Measurements from ENCODE around the gene DCC. TPM values are rescaled to one million over a fixed set of nuclear protein-coding genes. Genes with fewer than 3 reads are reported as not detected.
A peak's percentile ranks its signal among the peaks of the same experiment; 100 is the strongest.

DCC gene
- total and polyA plus RNA-seq, 2 of the 8 experiments (the other 6 are each of a cell fraction or from before 2014, with no cell fraction given): 0.14 to 1.4 TPM

DNA sequence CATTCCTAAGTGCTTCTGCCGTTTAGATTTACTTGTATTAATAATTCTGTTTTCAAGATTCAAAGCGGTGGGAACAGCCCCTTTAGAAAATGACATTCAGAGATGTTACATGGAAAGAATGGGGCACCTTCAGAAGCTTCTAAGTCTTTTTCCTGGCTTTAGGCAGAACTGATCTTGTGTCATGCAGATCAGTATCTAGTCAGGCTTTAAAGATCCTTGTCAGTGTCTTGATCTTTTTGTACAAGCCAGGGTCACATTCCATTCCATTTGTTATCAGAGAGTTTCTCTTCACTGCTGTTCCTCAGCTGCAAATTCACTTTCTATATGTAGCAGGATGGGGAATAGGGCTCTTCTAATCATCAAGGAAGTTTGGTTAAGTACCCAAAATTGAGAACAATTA lies 275.3 kb downstream of the DCC start:
- Histone ChIP-seq H3K18ac (ENCODE audit: extremely low read depth, low read length) (no peak overlapping the region), H2AK5ac (ENCODE audit: low read depth, low read length) (no peak overlapping the region), H2BK5ac (ENCODE audit: low read depth, low read length) (no peak overlapping the region), H4K8ac (ENCODE audit: extremely low read depth, insufficient read depth, low read length) (no peak overlapping the region), H3K79me1 (ENCODE audit: low read depth, low read length) (no peaks in the 10 kb centered on the region), H3K79me2 (ENCODE audit: control insufficient read depth in 1 of 2, insufficient read depth in 2 of 2, low read length in 2 of 2) (no peaks in the 10 kb centered on the region), H3K14ac (ENCODE audit: insufficient read length) (no peak overlapping the region), H2BK20ac (ENCODE audit: low read length) (no peak overlapping the region), H3K56ac (replicated peaks; ENCODE audit: insufficient read length, low read depth, low read length) (no peak overlapping the region), H3K27ac (ENCODE audit: low read depth, low read length) (no peak overlapping the region), H4K91ac (replicated peaks; ENCODE audit: insufficient read length, low read length) (no peak overlapping the region), H3K4ac (replicated peaks; ENCODE audit: insufficient read length, low read depth, low read length) (no peak overlapping the region), H3K36me3 (ENCODE audit: control insufficient read depth in 2 of 4, insufficient read depth in 4 of 4, low read length in 3 of 4) (no peaks in the 10 kb centered on the region), H3K23ac (ENCODE audit: insufficient read length) (no peak overlapping the region), H3K27me3 (replicated peaks in 1 of 4; ENCODE audit: control insufficient read depth in 3 of 4, extremely low read depth in 1 of 4, insufficient read depth in 3 of 4, low read length in 3 of 4) (no peaks in the 10 kb centered on the region), H2AFZ (ENCODE audit: low read length) (no peak overlapping the region), H3K4me1 (replicated peaks in 1 of 4; ENCODE audit: control insufficient read depth in 3 of 4, insufficient read depth in 4 of 4, low read length in 3 of 4) (0 out of 7 replicates have a peak, but pooled peaks cover 0 to 2% (median 0%) of the 10 kb centered on the region in 4 experiments), H2BK12ac (ENCODE audit: low read depth, low read length) (no peak overlapping the region), H3K4me2 (ENCODE audit: insufficient read depth in 1 of 2, low read depth in 2 of 2, low read length in 2 of 2) (no peak overlapping the region), H4K20me1 (replicated peaks in 1 of 2; ENCODE audit: control insufficient read depth in 1 of 2, insufficient read depth in 2 of 2, low read length in 2 of 2) (no peaks in the 10 kb centered on the region), H3K9me3 (ENCODE audit: insufficient read depth in 2 of 2, low read depth in 1 of 2, low read length in 1 of 2) (no peaks in the 10 kb centered on the region), H3K23me2 (ENCODE audit: low read depth, low read length) (no peaks in the 10 kb centered on the region), H3K4me3 (ENCODE audit: extremely low read depth in 1 of 4, insufficient read depth in 2 of 4, low read depth in 3 of 4, low read length in 4 of 4) (no peak overlapping the region), H2BK15ac (ENCODE audit: low read length) (no peak overlapping the region), H4K5ac (ENCODE audit: insufficient read length, low read depth, low read length) (no peak overlapping the region), H3K9ac (replicated peaks in 1 of 4; ENCODE audit: extremely low read depth in 1 of 4, low read depth in 3 of 4, low read length in 3 of 4) (no peak overlapping the region), H2BK120ac (replicated peaks; ENCODE audit: low read depth, low read length) (no peak overlapping the region)
- peak; percentile 42 for FAIRE-seq
- ChIA-PET CTCF (ENCODE audit: partially characterized antibody) (interaction anchor here (0.8 to 1.1 kb wide), 3 partner anchors 11 to 242 kb away, joined by 3 to 4 read pairs (median 3); no protein-coding TSS in a partner anchor), POLR2A (ENCODE audit: partially characterized antibody) (no interaction called here)
- WGBS, 2 experiments (ENCODE audit: extremely low coverage in 1 of 2, insufficient coverage in 1 of 2, insufficient read length in 1 of 2, insufficient replicate concordance in 2 of 2, low coverage in 1 of 2, low lambda C conversion rate in 2 of 2, missing lambda C conversion rate in 1 of 2): 83% methylated on average over 2 of the region's 2 CpGs; no CpG with 5 or more reads in 1 of the 2 experiments
- no peak for DNase-seq (ENCODE audit: low read depth in 1 of 2, low spot score in 2 of 2)
- no peak for TF ChIP-seq GTF2F1 (IDR thresholded peaks at IDR 0.05; ENCODE audit: borderline replicate concordance, low read depth, low read length)
- TF ChIP-seq EGR1 (IDR thresholded peaks at IDR 0.05; ENCODE audit: borderline replicate concordance, low read depth, low read length): no peak
- TF ChIP-seq, protein P1, sequence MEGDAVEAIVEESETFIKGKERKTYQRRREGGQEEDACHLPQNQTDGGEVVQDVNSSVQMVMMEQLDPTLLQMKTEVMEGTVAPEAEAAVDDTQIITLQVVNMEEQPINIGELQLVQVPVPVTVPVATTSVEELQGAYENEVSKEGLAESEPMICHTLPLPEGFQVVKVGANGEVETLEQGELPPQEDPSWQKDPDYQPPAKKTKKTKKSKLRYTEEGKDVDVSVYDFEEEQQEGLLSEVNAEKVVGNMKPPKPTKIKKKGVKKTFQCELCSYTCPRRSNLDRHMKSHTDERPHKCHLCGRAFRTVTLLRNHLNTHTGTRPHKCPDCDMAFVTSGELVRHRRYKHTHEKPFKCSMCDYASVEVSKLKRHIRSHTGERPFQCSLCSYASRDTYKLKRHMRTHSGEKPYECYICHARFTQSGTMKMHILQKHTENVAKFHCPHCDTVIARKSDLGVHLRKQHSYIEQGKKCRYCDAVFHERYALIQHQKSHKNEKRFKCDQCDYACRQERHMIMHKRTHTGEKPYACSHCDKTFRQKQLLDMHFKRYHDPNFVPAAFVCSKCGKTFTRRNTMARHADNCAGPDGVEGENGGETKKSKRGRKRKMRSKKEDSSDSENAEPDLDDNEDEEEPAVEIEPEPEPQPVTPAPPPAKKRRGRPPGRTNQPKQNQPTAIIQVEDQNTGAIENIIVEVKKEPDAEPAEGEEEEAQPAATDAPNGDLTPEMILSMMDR (IDR thresholded peaks at IDR 0.05; ENCODE audit: control extremely low read depth in 1 of 3, insufficient read depth in 1 of 3, low read depth in 1 of 3, low read length in 3 of 3): no peak
- no peak for TF ChIP-seq POLR2AphosphoS5 (IDR thresholded peaks at IDR 0.05; ENCODE audit: low read depth, low read length)
- no peak for TF ChIP-seq RAD21 (IDR thresholded peaks at IDR 0.05 in 1 of 2, conservative IDR thresholded peaks at IDR 0.05 in 1 of 2; ENCODE audit: low read depth in 2 of 2, low read length in 2 of 2)
- TF ChIP-seq CREB1 (IDR thresholded peaks at IDR 0.05): no peak
- TF ChIP-seq SRF (IDR thresholded peaks at IDR 0.05; ENCODE audit: low read depth, low read length): no peak
- no peak for TF ChIP-seq CBX8 (IDR thresholded peaks at IDR 0.05; ENCODE audit: borderline replicate concordance, low read depth, low read length)
- no peak for TF ChIP-seq JUN (IDR thresholded peaks at IDR 0.05; ENCODE audit: low read depth, low read length)
- TF ChIP-seq SP1 (IDR thresholded peaks at IDR 0.05; ENCODE audit: low read depth, low read length): no peak
- no peak for TF ChIP-seq RXRA (IDR thresholded peaks at IDR 0.05; ENCODE audit: insufficient read depth, low read depth, low read length)

Data from H1 (cell line).